CD4-positive, alpha-beta memory T cell (primary cell): ENCODE data around the gene NEGR1. TPM values are rescaled to one million over a fixed set of nuclear protein-coding genes. Genes with fewer than 3 reads are reported as not detected.
"Not testable (repeated sequence)": the region's sequence is repeated elsewhere in the genome, so short reads cannot be mapped to it uniquely, and the experiment has no call there.

Source experiments
- CTCF ChIA-PET: fragments of 350-600 bp; sonication (Branson Sonifier 250); formaldehyde crosslinking; loops from one replicate; lab custom pipeline; 2021; ENCODE audit warnings: inconsistent platforms; ENCODE audit not compliant: partially characterized antibody; lab: Charles Lee
- POLR2A ChIA-PET: fragments of 350-600 bp; sonication (Branson Sonifier 250); formaldehyde crosslinking; loops from one replicate; lab custom pipeline; 2021; ENCODE audit not compliant: partially characterized antibody; lab: Charles Lee
- DNase-seq, 5 donors: peaks; one replicate each; pipeline versions ENCODE4 v3.0.0 to v3.0.0-alpha.2; 2020 to 2022; ENCODE audit warnings: mixed read lengths in 1 of 5
- H3K27ac ChIP-seq: one replicate; pipeline ENCODE4 v1.7.0; 2013; ENCODE audit warnings: low read depth, low read length
- H3K27me3 ChIP-seq: 2 replicates; pipeline ENCODE4 v1.7.0; 2013; ENCODE audit warnings: mild to moderate bottlenecking, low read length, moderate library complexity; ENCODE audit not compliant: insufficient read depth
- H3K36me3 ChIP-seq: 2 replicates; pipeline ENCODE4 v1.7.0; 2013; ENCODE audit warnings: mild to moderate bottlenecking, low read length, moderate library complexity; ENCODE audit not compliant: insufficient read depth
- H3K4me1 ChIP-seq: 2 replicates; pipeline ENCODE4 v1.7.0; 2013; ENCODE audit warnings: mild to moderate bottlenecking, low read length, moderate library complexity; ENCODE audit not compliant: insufficient read depth
- H3K4me3 ChIP-seq, 2 donors: one replicate each; pipeline ENCODE4 v1.7.0; 2013; ENCODE audit warnings: low read length in 2 of 2, mild to moderate bottlenecking in 1 of 2
- H3K9me3 ChIP-seq, 2 donors: one replicate each; pipeline ENCODE4 v1.7.0; 2013; ENCODE audit warnings: low read length in 2 of 2, control low read depth in 1 of 2; ENCODE audit not compliant: control insufficient read depth in 1 of 2
- H3K27ac Mint-ChIP-seq, 7 donors: one replicate each; pipeline ENCODE4 v1.8.0; 2020 to 2021; ENCODE audit warnings: mixed read lengths in 7 of 7, mild to moderate bottlenecking in 6 of 7, inconsistent platforms in 3 of 7, moderate library complexity in 3 of 7
- H3K27me3 Mint-ChIP-seq, 2 donors: one replicate each; pipeline ENCODE4 v1.8.0; 2020 to 2021; ENCODE audit warnings: mixed read lengths in 2 of 2
- H3K36me3 Mint-ChIP-seq, 2 donors: one replicate each; pipeline ENCODE4 v1.8.0; 2020 to 2021; ENCODE audit warnings: mixed read lengths in 2 of 2, inconsistent platforms in 1 of 2, mild to moderate bottlenecking in 1 of 2
- H3K4me1 Mint-ChIP-seq, 4 donors: one replicate each; pipeline ENCODE4 v1.8.0; 2020 to 2021; ENCODE audit warnings: mixed read lengths in 4 of 4, mild to moderate bottlenecking in 1 of 4
- H3K4me3 Mint-ChIP-seq, 8 donors: one replicate each; pipeline ENCODE4 v1.8.0; 2020 to 2021; ENCODE audit warnings: mixed read lengths in 8 of 8, mild to moderate bottlenecking in 7 of 8, moderate library complexity in 6 of 8, inconsistent platforms in 3 of 8
- H3K9me3 Mint-ChIP-seq, 8 donors: one replicate each; pipeline ENCODE4 v1.8.0; 2020 to 2021; ENCODE audit warnings: mixed read lengths in 8 of 8, mild to moderate bottlenecking in 5 of 8, inconsistent platforms in 3 of 8, moderate library complexity in 1 of 8
- intact Hi-C: fragments of 100-400 bp; cut with micrococcal nuclease; formaldehyde crosslinking; loops from one replicate; pipeline ENCODE4 v1.15.1; 2023
- polyA plus RNA-seq, 2 donors: library from polyadenylated mRNA; unstranded; fragments of 300-500 nt; fragmentation: Illumina TruSeq; gene quantifications; one replicate each; pipeline ENCODE4 v1.2.3, GENCODE V29; 2021
- total RNA-seq, 2 experiments: library from RNA; stranded (reverse); gene quantifications; one replicate each; pipeline ENCODE4 v1.2.3, GENCODE V29; 2021

NEGR1 gene
- total and polyA plus RNA-seq, 4 experiments from 2014 or later: not detected

GRCh38 chr1:71899881-71900280 lies 382.5 kb downstream of the NEGR1 start:
- Histone ChIP-seq H3K4me3 (no peak overlapping the region), H3K27ac (no peak overlapping the region), H3K36me3 (no peaks in the 10 kb centered on the region), H3K27me3 (no peaks in the 10 kb centered on the region), H3K4me1 (no peaks in the 10 kb centered on the region), H3K9me3 (no peaks in the 10 kb centered on the region)
- ChIA-PET CTCF (no interaction called here), POLR2A (no interaction called here)
- DNase-seq: no peak
- peaks cover 0 to 9% (median 2%) of the 10 kb centered on the region in 8 donors for H3K9me3 Mint-ChIP-seq
- H3K36me3 Mint-ChIP-seq: no peaks in the 10 kb centered on the region
- H3K27me3 Mint-ChIP-seq: no peaks in the 10 kb centered on the region
- intact Hi-C loops: no loop called here
- no peak overlapping the region for H3K4me3 Mint-ChIP-seq
- H3K27ac Mint-ChIP-seq: no peak overlapping the region
- H3K4me1 Mint-ChIP-seq: no peaks in the 10 kb centered on the region

GRCh38 chr1:71888166-71888565 lies 394.2 kb downstream of the NEGR1 start:
- CTCF ChIA-PET, H3K36me3 Mint-ChIP-seq, H3K4me3 Mint-ChIP-seq: not testable (repeated sequence)

GRCh38 chr1:71885171-71885570 lies 397.2 kb downstream of the NEGR1 start:
- no peak for DNase-seq
- H3K36me3 Mint-ChIP-seq: no peaks in the 10 kb centered on the region
- CTCF ChIA-PET: no interaction called here
- intact Hi-C loops: no loop called here
- Histone ChIP-seq H3K27ac (no peak overlapping the region), H3K9me3 (no peaks in the 10 kb centered on the region), H3K27me3 (no peaks in the 10 kb centered on the region), H3K4me3 (no peak overlapping the region), H3K4me1 (no peaks in the 10 kb centered on the region), H3K36me3 (no peaks in the 10 kb centered on the region)
- no peaks in the 10 kb centered on the region for H3K27me3 Mint-ChIP-seq
- peaks cover 0 to 6% (median 1%) of the 10 kb centered on the region in 8 donors for H3K9me3 Mint-ChIP-seq
- H3K4me1 Mint-ChIP-seq: no peaks in the 10 kb centered on the region
- H3K4me3 Mint-ChIP-seq: no peak overlapping the region
- POLR2A ChIA-PET: no interaction called here
- H3K27ac Mint-ChIP-seq: no peak overlapping the region

More at GRCh38 chr1:71888166-71888565, 394.2 kb downstream of the NEGR1 start:
- H3K27me3 Mint-ChIP-seq, H3K36me3 ChIP-seq, H3K9me3 Mint-ChIP-seq, H3K9me3 ChIP-seq, DNase-seq, POLR2A ChIA-PET, H3K27me3 ChIP-seq, H3K4me3 ChIP-seq, intact Hi-C loops, H3K27ac Mint-ChIP-seq, H3K4me1 ChIP-seq, H3K4me1 Mint-ChIP-seq, H3K27ac ChIP-seq: not testable (repeated sequence)

- no peaks in the 10 kb centered on the region for H3K9me3 ChIP-seq
- intact Hi-C loops: no loop called here
- H3K36me3 ChIP-seq: no peaks in the 10 kb centered on the region
- Mint-ChIP-seq H3K4me1 (no peaks in the 10 kb centered on the region), H3K27ac (no peak overlapping the region), H3K4me3 (no peak overlapping the region), H3K9me3 (peaks cover 0 to 6% (median 0%) of the 10 kb centered on the region in 8 donors), H3K36me3 (no peaks in the 10 kb centered on the region), H3K27me3 (no peaks in the 10 kb centered on the region)
- no peaks in the 10 kb centered on the region for H3K4me1 ChIP-seq
- POLR2A ChIA-PET: no interaction called here
- H3K27me3 ChIP-seq: no peaks in the 10 kb centered on the region
- CTCF ChIA-PET: no interaction called here
- DNase-seq: no peak
- H3K27ac ChIP-seq: no peak overlapping the region
- no peak overlapping the region for H3K4me3 ChIP-seq
These were observed 399.7 kb downstream of the NEGR1 start for GRCh38 chr1:71882637-71883036.

GRCh38 chr1:71882226-71882625 lies 400.1 kb downstream of the NEGR1 start:
- Histone ChIP-seq H3K36me3 (no peaks in the 10 kb centered on the region), H3K4me1 (no peaks in the 10 kb centered on the region), H3K9me3 (no peaks in the 10 kb centered on the region), H3K27ac (no peak overlapping the region), H3K27me3 (no peaks in the 10 kb centered on the region), H3K4me3 (no peak overlapping the region)
- ChIA-PET CTCF (no interaction called here), POLR2A (no interaction called here)
- no peaks in the 10 kb centered on the region for H3K36me3 Mint-ChIP-seq
- no peaks in the 10 kb centered on the region for H3K4me1 Mint-ChIP-seq
- no peak for DNase-seq
- H3K4me3 Mint-ChIP-seq: no peak overlapping the region
- intact Hi-C loops: no loop called here
- H3K9me3 Mint-ChIP-seq: peaks cover 0 to 6% (median 0%) of the 10 kb centered on the region in 8 donors
- H3K27me3 Mint-ChIP-seq: no peaks in the 10 kb centered on the region
- no peak overlapping the region for H3K27ac Mint-ChIP-seq

- intact Hi-C loops: no loop called here
These were observed 400.7 kb downstream of the NEGR1 start for GRCh38 chr1:71881611-71882010.

GRCh38 chr1:71869326-71869725 lies 413.0 kb downstream of the NEGR1 start:
- intact Hi-C loops: no loop called here
- H3K36me3 Mint-ChIP-seq: no peaks in the 10 kb centered on the region

More at GRCh38 chr1:71881611-71882010, 400.7 kb downstream of the NEGR1 start:
- ChIA-PET CTCF (no interaction called here), POLR2A (no interaction called here)
- Histone ChIP-seq H3K9me3 (no peaks in the 10 kb centered on the region), H3K36me3 (no peaks in the 10 kb centered on the region), H3K27me3 (no peaks in the 10 kb centered on the region), H3K4me1 (no peaks in the 10 kb centered on the region), H3K4me3 (no peak overlapping the region), H3K27ac (no peak overlapping the region)
- Mint-ChIP-seq H3K27ac (no peak overlapping the region), H3K9me3 (peaks cover 0 to 3% (median 0%) of the 10 kb centered on the region in 8 donors), H3K4me3 (no peak overlapping the region), H3K4me1 (no peaks in the 10 kb centered on the region), H3K36me3 (no peaks in the 10 kb centered on the region), H3K27me3 (no peaks in the 10 kb centered on the region)
- no peak for DNase-seq

GRCh38 chr1:71862756-71863155 lies 419.6 kb downstream of the NEGR1 start:
- H3K4me1 ChIP-seq: no peaks in the 10 kb centered on the region
- Mint-ChIP-seq H3K27me3 (no peaks in the 10 kb centered on the region), H3K4me3 (no peak overlapping the region), H3K4me1 (no peaks in the 10 kb centered on the region), H3K36me3 (no peaks in the 10 kb centered on the region), H3K27ac (no peak overlapping the region), H3K9me3 (peaks cover 0 to 12% (median 6%) of the 10 kb centered on the region in 8 donors)
- H3K4me3 ChIP-seq: no peak overlapping the region
- no peaks in the 10 kb centered on the region for H3K27me3 ChIP-seq
- CTCF ChIA-PET: no interaction called here
- H3K27ac ChIP-seq: no peak overlapping the region
- no peaks in the 10 kb centered on the region for H3K36me3 ChIP-seq
- H3K9me3 ChIP-seq: no peaks in the 10 kb centered on the region
- intact Hi-C loops: no loop called here
- no peak for DNase-seq
- POLR2A ChIA-PET: no interaction called here

More at GRCh38 chr1:71869326-71869725, 413.0 kb downstream of the NEGR1 start:
- Histone ChIP-seq H3K4me1 (no peaks in the 10 kb centered on the region), H3K4me3 (no peak overlapping the region), H3K36me3 (no peaks in the 10 kb centered on the region), H3K9me3 (no peaks in the 10 kb centered on the region), H3K27ac (no peak overlapping the region), H3K27me3 (no peaks in the 10 kb centered on the region)
- Mint-ChIP-seq H3K4me3 (no peak overlapping the region), H3K4me1 (no peaks in the 10 kb centered on the region), H3K27me3 (no peaks in the 10 kb centered on the region), H3K27ac (no peak overlapping the region), H3K9me3 (peaks cover 0 to 9% (median 2%) of the 10 kb centered on the region in 8 donors)
- CTCF ChIA-PET: no interaction called here
- DNase-seq: no peak
- POLR2A ChIA-PET: no interaction called here
